Left ventricle myocardium inferior (tissue), 1 donor: Measurements from ENCODE around the gene PNKP. TPM values are rescaled to one million over a fixed set of nuclear protein-coding genes. Genes with fewer than 3 reads are reported as not detected.
A peak's percentile ranks its signal among the peaks of the same experiment; 100 is the strongest.

Experiments used
- DNase-seq: peaks from one replicate; pipeline ENCODE4 v3.0.0-alpha.2; 2020
- H3K27ac ChIP-seq: fragments of 200-600 bp; replicated peaks from 2 replicates; pipeline ENCODE4 v1.8.0; 2021
- H3K27me3 ChIP-seq: fragments of 200-600 bp; 2 replicates; pipeline ENCODE4 v1.8.0; 2021; ENCODE audit warnings: low read depth
- H3K36me3 ChIP-seq: fragments of 200-600 bp; 2 replicates; pipeline ENCODE4 v1.8.0; 2021
- H3K4me1 ChIP-seq: fragments of 200-600 bp; 2 replicates; pipeline ENCODE4 v1.8.0; 2021
- H3K4me3 ChIP-seq: fragments of 200-600 bp; 2 replicates; pipeline ENCODE4 v1.8.0; 2021; ENCODE audit warnings: mild to moderate bottlenecking, moderate library complexity
- H3K9me3 ChIP-seq: fragments of 200-600 bp; replicated peaks from 2 replicates; pipeline ENCODE4 v1.8.0; 2021
- CTCF ChIP-seq: fragments of 200-600 bp; IDR thresholded peaks from 2 replicates; pipeline ENCODE4 v1.8.0; 2021; ENCODE audit warnings: antibody characterized with exemption, mild to moderate bottlenecking, borderline replicate concordance
- intact Hi-C: fragments of 100-400 bp; cut with micrococcal nuclease; formaldehyde crosslinking; loops from one replicate; pipeline ENCODE4 v1.11.0; 2022
- total RNA-seq: library from RNA; stranded (reverse); fragmentation: NEBNext Ultra II Directional; extraction: Animal tissue kit (Norgen Biotek cat#: 25700); gene quantifications from one replicate; pipeline ENCODE4 v1.2.1, GENCODE V29; 2021
- donor health status: DM: no; HTN: yes; CAD: no; lungs with severe emphysema.

The PNKP gene
- total RNA-seq, 1 donor from 2014 or later: 45.1 TPM

DNA sequence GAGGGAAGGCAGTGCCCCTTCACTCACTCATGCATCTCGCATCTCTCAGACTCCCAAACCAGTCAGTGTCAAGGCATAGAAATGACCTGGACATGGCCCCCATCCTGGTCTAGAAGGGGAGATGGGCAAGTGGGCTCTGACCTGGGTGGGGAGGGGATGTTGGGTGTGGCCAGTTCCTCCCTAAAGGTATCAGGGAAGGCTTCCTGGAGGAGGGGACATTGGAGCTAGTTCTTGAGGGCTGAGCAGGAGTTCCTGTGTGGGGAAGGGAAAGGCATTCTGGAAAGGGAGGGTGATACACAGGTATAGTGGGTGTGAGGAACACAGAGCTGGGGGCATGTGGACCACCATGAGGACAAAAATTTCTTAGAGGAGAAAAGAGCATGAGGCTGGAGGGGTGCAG is 25.3 kb upstream of the PNKP start:
- no peak overlapping the region for H3K27ac ChIP-seq
- H3K9me3 ChIP-seq: no peaks in the 10 kb centered on the region
- peaks cover 24% of the 10 kb centered on the region for H3K27me3 ChIP-seq
- intact Hi-C loops: no loop called here
- H3K4me3 ChIP-seq: no peak overlapping the region
- no peak for TF ChIP-seq CTCF
- H3K36me3 ChIP-seq: peaks cover 8% of the 10 kb centered on the region
- peaks cover 29% of the 10 kb centered on the region for H3K4me1 ChIP-seq
- no peak for DNase-seq

DNA sequence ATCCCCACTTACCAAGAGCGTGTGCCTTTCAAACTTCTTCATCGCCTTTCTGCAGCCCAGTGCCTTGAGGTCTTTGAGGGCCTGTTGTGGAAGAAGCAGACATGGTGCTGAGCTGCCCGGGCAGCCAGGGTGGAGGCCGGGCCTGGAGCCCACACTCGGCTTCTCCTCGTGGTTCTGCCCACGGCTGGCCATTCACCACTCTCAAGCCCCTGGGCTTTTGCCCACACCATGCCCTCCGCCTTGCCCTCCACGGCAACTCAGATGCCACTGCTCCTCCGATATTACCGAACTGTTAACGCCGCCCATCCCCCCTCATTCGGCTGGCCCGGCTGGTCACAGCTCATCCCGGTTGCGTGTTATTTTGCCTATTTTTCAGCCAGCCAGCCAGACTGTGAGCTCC is 24.0 kb upstream of the PNKP start:
- Histone ChIP-seq H3K4me3 (no peak overlapping the region), H3K36me3 (peaks cover 10% of the 10 kb centered on the region), H3K9me3 (no peaks in the 10 kb centered on the region), H3K4me1 (peaks cover 29% of the 10 kb centered on the region), H3K27ac (no peak overlapping the region), H3K27me3 (peaks cover 24% of the 10 kb centered on the region)
- intact Hi-C loops: no loop called here
- DNase-seq: no peak
- no peak for TF ChIP-seq CTCF

DNA sequence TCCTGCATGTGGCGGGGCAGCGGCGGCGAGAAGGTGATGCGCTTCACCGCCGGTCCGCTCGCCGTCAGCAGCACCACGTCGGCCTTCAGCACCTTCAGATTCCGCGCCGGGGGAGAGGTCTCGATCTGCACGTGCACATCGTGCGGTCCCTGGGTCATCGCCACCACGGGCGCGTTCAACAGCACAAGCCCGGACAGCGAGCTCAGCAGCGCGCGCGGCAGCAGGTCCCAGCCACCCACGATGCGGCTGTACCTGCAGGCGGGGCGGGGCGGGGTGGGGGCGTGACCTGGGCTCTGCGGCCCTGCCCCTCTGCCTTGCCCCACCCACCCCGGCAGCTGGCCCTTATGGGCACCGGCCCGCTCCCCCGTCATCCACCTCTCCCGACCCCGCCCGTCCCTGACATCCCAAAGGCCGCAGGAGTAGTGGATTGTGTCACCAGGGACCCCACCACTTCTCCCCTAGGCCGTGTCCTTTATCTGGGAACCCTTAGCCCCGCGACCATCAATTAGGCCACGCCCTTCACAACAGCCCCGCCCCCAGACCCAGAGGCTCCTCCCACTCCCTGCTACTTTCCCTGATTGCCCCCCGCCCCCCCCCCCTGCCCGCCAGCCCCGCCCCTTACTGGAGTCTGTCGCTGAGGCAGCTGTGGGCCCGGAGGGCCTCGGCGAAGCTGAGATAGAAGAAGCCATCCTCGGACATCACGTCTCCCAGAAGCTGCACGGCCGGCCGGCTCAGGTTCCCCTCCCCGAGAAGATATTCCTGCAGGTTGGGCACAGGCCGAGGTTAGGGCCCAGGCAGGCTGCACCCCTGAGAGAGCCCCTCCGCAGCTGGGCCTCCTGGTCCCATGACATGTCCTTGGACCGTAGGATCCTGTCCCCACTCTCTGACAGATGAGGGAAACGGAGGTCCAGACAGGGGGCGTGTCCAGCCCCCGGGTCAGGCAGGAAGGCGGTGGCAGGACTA is 23.3 kb upstream of the PNKP start:
- TF ChIP-seq CTCF: peak; percentile 6
- no peaks in the 10 kb centered on the region for H3K9me3 ChIP-seq
- intact Hi-C loops: no loop called here
- DNase-seq: no peak
- H3K4me3 ChIP-seq: peak overlapping the region; percentile 60
- peaks cover 24% of the 10 kb centered on the region for H3K27me3 ChIP-seq
- H3K27ac ChIP-seq: no peak overlapping the region
- H3K36me3 ChIP-seq: peaks cover 17% of the 10 kb centered on the region
- H3K4me1 ChIP-seq: peaks cover 29% of the 10 kb centered on the region

DNA sequence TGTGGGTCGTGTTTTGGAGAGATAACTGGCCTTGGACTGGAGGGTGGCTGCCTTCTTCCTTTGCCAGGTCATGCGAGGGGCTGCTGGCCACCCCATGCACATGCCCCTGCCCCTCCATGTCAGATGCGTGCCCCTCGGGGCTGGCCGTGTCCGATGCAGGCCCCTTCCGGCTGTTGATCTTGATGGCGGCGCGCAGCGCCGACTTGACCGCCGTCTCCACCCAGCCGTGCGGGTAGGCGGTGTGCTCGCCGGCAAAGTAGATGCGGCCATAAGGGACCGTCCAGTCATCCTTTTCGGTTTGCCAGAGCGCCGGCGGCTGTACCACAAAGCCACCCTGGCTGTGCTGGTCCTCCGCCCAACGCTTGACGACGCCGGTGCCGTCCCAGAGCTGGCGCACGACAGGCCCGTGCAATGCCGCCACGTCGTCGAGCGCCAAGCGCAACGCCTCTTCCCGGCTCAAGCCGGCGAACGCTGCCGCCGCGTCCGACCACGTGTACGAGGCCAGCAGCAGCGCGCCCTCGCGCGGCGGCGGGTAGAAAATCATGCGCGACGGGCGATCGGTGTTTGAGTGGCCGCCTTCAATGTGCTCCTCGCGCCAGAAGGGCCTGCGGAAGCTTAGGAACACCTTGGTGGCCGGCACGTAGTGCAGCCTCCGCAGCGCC is 22.4 kb upstream of the PNKP start:
- H3K27ac ChIP-seq: no peak overlapping the region
- H3K4me1 ChIP-seq: peaks cover 29% of the 10 kb centered on the region
- peak; percentile 74 for DNase-seq
- H3K27me3 ChIP-seq: peaks cover 24% of the 10 kb centered on the region
- peaks cover 26% of the 10 kb centered on the region for H3K36me3 ChIP-seq
- intact Hi-C loops: no loop called here
- peak; percentile 81 for TF ChIP-seq CTCF
- H3K4me3 ChIP-seq: peak overlapping the region; percentile 60
- no peaks in the 10 kb centered on the region for H3K9me3 ChIP-seq

- Histone ChIP-seq H3K4me1 (peaks cover 29% of the 10 kb centered on the region), H3K27ac (no peak overlapping the region), H3K4me3 (no peak overlapping the region), H3K27me3 (peaks cover 24% of the 10 kb centered on the region), H3K9me3 (no peaks in the 10 kb centered on the region), H3K36me3 (peaks cover 32% of the 10 kb centered on the region)
- DNase-seq: no peak
- intact Hi-C loops: no loop called here
- no peak for TF ChIP-seq CTCF
Measured at GRCh38 chr19:49889038-49889686, 21.8 kb upstream of the PNKP start.
